ENCODE data around the gene TOP3B. TPM values are rescaled to one million over a fixed set of nuclear protein-coding genes. Genes with fewer than 3 reads are reported as not detected.

The TOP3B gene
- total RNA-seq, 1 donor from 2014 or later = 27.9 TPM

DNA sequence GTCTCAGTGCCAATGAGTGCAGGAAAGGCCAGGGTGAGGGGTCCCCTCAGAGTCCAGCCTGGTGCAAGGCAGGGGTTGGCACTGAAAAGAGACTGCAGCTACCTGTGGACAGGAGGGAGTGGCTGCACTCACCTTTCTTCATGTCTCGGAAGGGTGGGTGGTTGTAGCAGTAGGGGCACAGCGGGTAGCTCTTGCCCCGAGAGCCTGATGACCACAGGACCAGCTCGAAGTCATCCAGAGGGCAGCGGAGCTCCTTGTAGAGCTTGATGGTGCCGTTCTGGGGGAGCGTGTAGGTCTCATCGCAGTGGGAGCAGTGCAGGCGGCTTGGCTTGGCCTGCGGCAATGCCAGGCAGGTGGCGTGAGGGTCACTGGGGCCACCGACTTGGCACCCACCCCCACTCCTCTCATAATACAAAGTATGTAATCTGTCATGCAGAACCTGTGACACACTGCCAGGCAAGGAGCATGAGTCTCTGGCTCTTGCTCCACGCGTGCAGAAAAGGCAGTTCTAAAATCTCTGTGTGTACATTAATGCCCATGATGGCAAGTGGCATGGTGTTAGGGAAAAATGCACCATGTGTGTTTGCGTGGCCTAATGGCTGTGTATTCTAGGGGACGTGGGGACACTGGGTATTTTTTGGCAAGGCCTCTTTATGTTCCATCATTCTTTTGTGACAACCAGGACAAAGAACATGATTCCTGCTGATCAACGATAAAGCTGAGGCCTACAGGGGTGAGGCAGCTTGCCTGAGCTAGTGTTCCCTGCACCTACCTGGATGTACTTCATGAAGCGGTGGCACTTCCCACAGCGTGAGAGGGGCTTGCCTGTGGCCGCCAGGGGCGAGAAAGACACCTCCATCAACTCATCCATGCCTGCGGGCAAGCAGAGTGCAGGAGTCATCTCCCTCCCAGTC is 24.0 kb downstream of the TOP3B start:
- DNase-seq (ENCODE audit: low read depth) (no peak), FAIRE-seq (no peak)
- TF ChIP-seq CTCF (IDR thresholded peaks at IDR 0.05; ENCODE audit: insufficient read depth, low read length, severe bottlenecking) = no peak
- Histone ChIP-seq H3K36me3 (ENCODE audit: control insufficient read depth, insufficient read depth, low read length) (peaks cover 19% of the 10 kb centered on the region), H3K4me3 (ENCODE audit: low read depth, low read length) (no peak overlapping the region), H3K27me3 (ENCODE audit: control insufficient read depth, insufficient read depth, low read length) (no peaks in the 10 kb centered on the region)

DNA sequence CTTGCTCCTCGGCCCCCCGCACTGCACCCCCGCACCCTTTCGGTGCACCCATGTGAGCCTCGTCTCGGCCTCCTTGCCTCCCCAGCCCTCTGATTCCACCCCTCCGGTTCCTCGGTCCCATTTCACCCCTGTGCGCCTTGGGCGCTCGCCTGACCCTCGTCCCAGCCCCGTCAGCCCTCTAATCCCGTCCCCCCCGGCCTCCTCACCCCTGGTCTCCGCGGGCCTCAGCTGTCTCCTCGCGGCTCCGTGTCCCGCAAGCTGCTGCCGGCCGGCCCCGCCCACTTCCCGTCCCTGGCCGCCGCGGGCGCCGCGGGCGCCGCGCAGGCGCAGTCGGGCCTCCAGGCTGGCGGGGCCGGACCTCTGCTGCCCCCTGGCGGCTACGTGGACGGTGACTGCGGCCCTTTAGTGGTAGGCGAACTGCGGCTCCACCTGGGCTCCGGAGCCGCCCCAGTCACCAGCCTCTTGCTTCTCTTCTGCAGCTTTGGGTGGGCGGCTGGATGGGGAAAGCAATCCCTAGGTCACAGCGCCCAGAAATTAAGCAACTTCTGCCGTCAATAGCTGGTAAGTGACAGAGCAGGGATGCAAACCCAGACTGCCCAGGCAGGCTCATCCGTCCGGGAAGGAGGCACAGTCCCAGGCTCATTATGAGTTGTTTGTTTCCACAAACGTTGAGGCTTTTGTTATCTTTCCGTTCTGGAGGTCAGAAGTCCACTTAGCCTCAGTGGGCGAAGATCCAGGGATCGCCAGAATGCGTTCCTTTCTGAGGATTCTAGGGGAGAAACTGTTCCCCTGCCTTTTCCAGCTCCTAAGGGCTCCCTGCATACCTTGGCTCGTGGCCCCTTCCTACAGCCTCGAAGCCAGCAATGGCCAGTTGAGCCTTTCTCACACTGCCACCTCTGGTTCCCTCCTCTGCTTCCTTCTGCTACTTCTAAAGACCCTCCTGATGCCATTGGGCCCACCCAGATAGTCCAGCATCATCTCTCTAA is 29.7 kb downstream of the TOP3B start, which contains the start of gene PPM1F:
TSS of gene PPM1F (minus strand) at position 263 of the 986 bp plus-strand sequence. CDS start 6,800 bp downstream, outside the sequence.
- TF ChIP-seq CTCF (IDR thresholded peaks at IDR 0.05; ENCODE audit: insufficient read depth, low read length, severe bottlenecking) = peak; percentile 79
- Histone ChIP-seq H3K4me3 (ENCODE audit: low read depth, low read length) (peak within 1 kb of the TSS; percentile 85), H3K27me3 (ENCODE audit: control insufficient read depth, insufficient read depth, low read length) (no peaks in the 10 kb centered on the region), H3K36me3 (ENCODE audit: control insufficient read depth, insufficient read depth, low read length) (no peaks in the 10 kb centered on the region)
- DNase-seq (ENCODE audit: low read depth) (peak; percentile 54), FAIRE-seq (no peak)

DNA sequence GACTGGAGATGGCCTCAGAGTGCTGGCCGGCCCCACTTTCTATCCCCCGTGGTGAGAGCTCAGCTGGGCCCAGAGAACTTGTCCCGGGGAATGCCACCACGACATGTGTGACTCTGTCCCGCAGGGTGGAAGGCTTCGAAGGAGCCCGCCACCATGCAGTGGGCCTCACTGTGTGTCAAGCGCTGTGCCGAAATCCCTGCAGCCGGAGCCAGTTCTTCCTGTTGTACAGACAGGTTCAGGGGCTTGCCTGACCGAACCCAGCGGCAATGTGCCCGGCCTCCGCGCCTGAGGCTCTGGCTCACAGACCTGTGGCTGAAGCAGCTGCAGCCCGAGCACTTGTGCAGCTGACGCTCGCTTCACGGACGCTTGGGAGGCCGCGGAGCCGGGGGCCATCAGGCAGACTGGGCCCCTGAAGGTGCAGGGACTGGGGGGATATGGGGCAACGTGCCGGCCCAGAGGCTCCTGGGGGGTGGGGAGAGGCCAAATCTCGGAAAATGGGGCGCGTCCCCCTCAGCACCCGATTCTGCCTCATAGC is 30.6 kb downstream of the TOP3B start:
- Histone ChIP-seq H3K4me3 (ENCODE audit: low read depth, low read length) (peak overlapping the region; percentile 85), H3K36me3 (ENCODE audit: control insufficient read depth, insufficient read depth, low read length) (no peaks in the 10 kb centered on the region), H3K27me3 (ENCODE audit: control insufficient read depth, insufficient read depth, low read length) (no peaks in the 10 kb centered on the region)
- no peak for TF ChIP-seq CTCF (IDR thresholded peaks at IDR 0.05; ENCODE audit: insufficient read depth, low read length, severe bottlenecking)
- DNase-seq (ENCODE audit: low read depth) (peak; percentile 29), FAIRE-seq (no peak)

GRCh38 chr22:21951062-21951461 is 31.5 kb downstream of the TOP3B start:
- Histone ChIP-seq H3K27me3 (ENCODE audit: control insufficient read depth, insufficient read depth, low read length) (no peaks in the 10 kb centered on the region), H3K4me3 (ENCODE audit: low read depth, low read length) (no peak overlapping the region), H3K36me3 (ENCODE audit: control insufficient read depth, insufficient read depth, low read length) (peaks cover 1% of the 10 kb centered on the region)
- no peak for TF ChIP-seq CTCF (IDR thresholded peaks at IDR 0.05; ENCODE audit: insufficient read depth, low read length, severe bottlenecking)
- no peak for DNase-seq (ENCODE audit: low read depth)
- no peak for FAIRE-seq

GRCh38 chr22:21949948-21950347 is 32.6 kb downstream of the TOP3B start:
- no peak for TF ChIP-seq CTCF (IDR thresholded peaks at IDR 0.05; ENCODE audit: insufficient read depth, low read length, severe bottlenecking)
- DNase-seq (ENCODE audit: low read depth) = no peak
- FAIRE-seq = no peak
- H3K4me3 ChIP-seq (ENCODE audit: low read depth, low read length) = no peak overlapping the region
- H3K27me3 ChIP-seq (ENCODE audit: control insufficient read depth, insufficient read depth, low read length) = no peaks in the 10 kb centered on the region
- peaks cover 9% of the 10 kb centered on the region for H3K36me3 ChIP-seq (ENCODE audit: control insufficient read depth, insufficient read depth, low read length)

All from bronchial epithelial cell (primary cell).